Measurements from ENCODE around the gene SIAH3. TPM values are rescaled to one million over a fixed set of nuclear protein-coding genes. Genes with fewer than 3 reads are reported as not detected.

The SIAH3 gene
- total and polyA plus RNA-seq, 3 donors from 2014 or later, result 0.19 to 0.47 (median 0.36) TPM

- no peaks in the 10 kb centered on the region for H3K36me3 ChIP-seq (ENCODE audit: low read depth, missing control alignments)
- no peak overlapping the region for H3K4me3 ChIP-seq
- intact Hi-C loops (cut with DNase I; ENCODE audit: low total_unique reads), result no loop called here
- 82 to 85% methylated on average over 6 of the region's 6 CpGs for WGBS, 2 donors
- no peak for DNase-seq
- H3K4me1 ChIP-seq, result no peaks in the 10 kb centered on the region
- H3K27ac ChIP-seq, result no peak overlapping the region
- TF ChIP-seq CTCF (IDR thresholded peaks at IDR 0.05), result peak in 1 of 3 experiments; percentile 30
- no peak for TF ChIP-seq POLR2A (IDR thresholded peaks at IDR 0.05)
- no peaks in the 10 kb centered on the region for H3K9me3 ChIP-seq
- no peaks in the 10 kb centered on the region for H3K27me3 ChIP-seq
Measured at GRCh38 chr13:45728759-45729158, 122.8 kb downstream of the SIAH3 start.

Small RNA genes lying within 50 kb of the gene (small RNA-seq; reads per million reads assigned to genes)
- 0 reads per million in 2 donors for gene RF00017

Other genes starting within 250 kb of the SIAH3 start
- 1 to 10 TPM; 2.4 TPM for gene ERICH6B, start 236.0 kb downstream of the SIAH3 start, total RNA-seq
- 6.9 TPM for gene ERICH6B, start 236.0 kb downstream of the SIAH3 start, polyA plus RNA-seq (ENCODE audit: insufficient read depth, low read depth, low replicate concordance)
- 100 to 1,000 TPM in 1 of 2 donors, 10 to 100 TPM in 1; 49.1 to 115 TPM for gene CBY2, start 149.4 kb downstream of the SIAH3 start, total RNA-seq
- gene CBY2, start 149.4 kb downstream of the SIAH3 start, polyA plus RNA-seq (ENCODE audit: insufficient read depth, low read depth, low replicate concordance), result 34.3 TPM
- 10 to 100 TPM; 36.8 to 43.7 TPM for gene ZC3H13, start 201.0 kb upstream of the SIAH3 start, total RNA-seq
- gene ZC3H13, start 201.0 kb upstream of the SIAH3 start, polyA plus RNA-seq (ENCODE audit: insufficient read depth, low read depth, low replicate concordance), result 10.2 TPM